Fibroblast of peridontal ligament (primary cell): ENCODE measurements around the gene EML3.
"Not testable (repeated sequence)": the region's sequence is repeated elsewhere in the genome, so short reads cannot be mapped to it uniquely, and the experiment has no call there.

Source experiments
- DNase-seq: peaks from one replicate; pipeline ENCODE4 v3.0.0-alpha.2; 2010; ENCODE audit errors: extremely low read depth

Gene EML3, protein sequence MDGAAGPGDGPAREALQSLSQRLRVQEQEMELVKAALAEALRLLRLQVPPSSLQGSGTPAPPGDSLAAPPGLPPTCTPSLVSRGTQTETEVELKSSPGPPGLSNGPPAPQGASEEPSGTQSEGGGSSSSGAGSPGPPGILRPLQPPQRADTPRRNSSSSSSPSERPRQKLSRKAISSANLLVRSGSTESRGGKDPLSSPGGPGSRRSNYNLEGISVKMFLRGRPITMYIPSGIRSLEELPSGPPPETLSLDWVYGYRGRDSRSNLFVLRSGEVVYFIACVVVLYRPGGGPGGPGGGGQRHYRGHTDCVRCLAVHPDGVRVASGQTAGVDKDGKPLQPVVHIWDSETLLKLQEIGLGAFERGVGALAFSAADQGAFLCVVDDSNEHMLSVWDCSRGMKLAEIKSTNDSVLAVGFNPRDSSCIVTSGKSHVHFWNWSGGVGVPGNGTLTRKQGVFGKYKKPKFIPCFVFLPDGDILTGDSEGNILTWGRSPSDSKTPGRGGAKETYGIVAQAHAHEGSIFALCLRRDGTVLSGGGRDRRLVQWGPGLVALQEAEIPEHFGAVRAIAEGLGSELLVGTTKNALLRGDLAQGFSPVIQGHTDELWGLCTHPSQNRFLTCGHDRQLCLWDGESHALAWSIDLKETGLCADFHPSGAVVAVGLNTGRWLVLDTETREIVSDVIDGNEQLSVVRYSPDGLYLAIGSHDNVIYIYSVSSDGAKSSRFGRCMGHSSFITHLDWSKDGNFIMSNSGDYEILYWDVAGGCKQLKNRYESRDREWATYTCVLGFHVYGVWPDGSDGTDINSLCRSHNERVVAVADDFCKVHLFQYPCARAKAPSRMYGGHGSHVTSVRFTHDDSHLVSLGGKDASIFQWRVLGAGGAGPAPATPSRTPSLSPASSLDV

DNA sequence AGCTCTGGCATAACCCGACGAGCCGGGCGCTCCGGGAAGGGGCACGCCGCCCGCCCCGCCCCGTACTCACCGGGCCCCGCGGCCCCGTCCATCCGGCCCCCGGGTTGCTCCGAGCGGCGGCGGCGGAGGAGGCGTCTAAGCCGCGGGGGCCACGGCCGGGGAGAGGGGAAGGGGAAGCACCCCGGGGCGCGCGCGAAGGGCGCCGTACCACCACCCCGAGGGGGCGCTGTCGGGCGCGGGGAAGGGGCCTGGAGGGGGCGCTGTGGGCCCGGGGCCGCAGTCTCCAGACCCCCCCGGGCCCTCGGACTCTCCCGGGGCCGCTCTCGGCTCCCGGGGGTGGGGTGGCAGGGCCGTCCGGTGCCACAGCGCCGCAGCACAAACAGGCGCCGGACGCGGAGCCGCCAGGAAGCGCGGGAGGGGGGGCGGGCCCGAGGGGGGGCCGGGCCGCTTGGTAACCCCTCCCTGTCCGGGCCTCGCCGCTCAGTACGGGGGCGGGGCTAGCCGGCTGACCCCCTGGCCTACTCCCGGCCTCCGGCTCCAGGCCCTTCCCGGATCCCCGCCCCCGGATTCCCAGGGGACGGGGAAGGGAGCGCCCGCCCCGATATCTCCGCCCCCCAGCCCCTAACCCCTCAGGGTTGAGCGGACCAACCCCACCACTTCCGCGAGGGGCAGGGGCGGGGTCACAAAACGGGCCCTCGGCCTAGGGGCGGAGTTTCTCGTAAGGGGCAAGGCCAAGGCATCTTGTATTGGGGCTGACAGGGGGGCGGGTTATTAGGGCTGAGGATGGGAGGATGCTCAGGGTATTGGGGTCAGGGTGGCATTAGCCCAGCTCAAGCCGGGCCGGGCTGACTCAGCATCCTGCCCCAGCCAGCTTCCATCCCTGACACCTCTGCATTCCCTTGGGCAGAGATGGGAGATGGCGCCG lies at the start of gene EML3, which contains the start of gene ROM1:
Gene EML3 (minus strand): TSS at position 410 of the 925 bp plus-strand sequence. CDS start 318 bp downstream, at position 92.
Gene ROM1 (plus strand): TSS at position 892 of the 925 bp plus-strand sequence. CDS start 25 bp downstream, at position 917.
- DNase-seq, result peak; percentile 75

DNA sequence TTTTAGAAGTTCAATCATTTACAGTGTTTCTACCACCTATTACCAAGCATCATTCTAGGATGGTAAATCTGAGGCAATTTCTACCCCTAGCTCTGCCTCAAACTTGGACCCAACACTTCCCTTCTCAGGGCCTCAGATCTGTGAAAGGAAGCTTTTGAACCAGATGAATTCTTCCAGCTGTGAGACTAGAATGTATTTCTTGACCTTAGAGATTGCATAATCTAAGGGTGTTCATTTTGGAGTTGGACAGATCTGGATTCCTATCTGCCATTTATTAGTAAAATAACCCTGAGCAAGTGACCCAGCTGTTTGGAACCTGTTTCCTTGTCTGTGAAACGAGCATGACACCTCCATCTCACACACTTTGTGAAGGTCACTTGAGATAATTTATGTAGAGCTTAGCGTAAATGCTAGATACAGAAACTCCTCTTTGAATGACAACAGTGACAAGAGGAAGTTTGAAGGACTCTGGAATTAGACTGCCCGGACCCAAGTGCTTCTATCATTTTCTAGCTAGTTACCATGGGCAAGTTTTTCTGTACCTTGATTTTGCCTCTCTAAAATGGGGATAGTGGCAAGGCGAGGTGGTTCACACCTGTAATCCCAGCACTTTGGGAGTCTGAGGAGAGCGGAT lies 44.3 kb upstream of the EML3 start:
- DNase-seq, result no peak

DNA sequence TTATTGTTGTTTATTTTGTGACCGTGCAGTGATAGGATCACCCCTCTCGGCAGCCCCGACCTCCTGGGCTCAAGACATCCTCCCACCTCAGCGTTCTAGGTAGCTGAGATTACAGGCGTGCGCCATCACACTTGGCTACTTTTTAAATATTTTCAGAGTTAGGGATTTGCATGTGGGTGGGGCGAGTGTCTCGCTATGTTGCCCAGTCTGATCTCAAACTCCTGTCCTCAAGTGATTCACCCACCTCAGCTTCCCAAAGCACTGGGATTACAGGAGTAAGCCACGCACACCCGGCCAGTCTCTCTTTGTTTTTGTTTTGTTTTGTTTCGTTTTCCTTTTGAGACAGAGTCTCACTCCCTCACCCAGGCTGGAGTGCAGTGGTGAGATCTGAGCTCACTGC lies 41.7 kb upstream of the EML3 start:
- DNase-seq, result no peak

DNA sequence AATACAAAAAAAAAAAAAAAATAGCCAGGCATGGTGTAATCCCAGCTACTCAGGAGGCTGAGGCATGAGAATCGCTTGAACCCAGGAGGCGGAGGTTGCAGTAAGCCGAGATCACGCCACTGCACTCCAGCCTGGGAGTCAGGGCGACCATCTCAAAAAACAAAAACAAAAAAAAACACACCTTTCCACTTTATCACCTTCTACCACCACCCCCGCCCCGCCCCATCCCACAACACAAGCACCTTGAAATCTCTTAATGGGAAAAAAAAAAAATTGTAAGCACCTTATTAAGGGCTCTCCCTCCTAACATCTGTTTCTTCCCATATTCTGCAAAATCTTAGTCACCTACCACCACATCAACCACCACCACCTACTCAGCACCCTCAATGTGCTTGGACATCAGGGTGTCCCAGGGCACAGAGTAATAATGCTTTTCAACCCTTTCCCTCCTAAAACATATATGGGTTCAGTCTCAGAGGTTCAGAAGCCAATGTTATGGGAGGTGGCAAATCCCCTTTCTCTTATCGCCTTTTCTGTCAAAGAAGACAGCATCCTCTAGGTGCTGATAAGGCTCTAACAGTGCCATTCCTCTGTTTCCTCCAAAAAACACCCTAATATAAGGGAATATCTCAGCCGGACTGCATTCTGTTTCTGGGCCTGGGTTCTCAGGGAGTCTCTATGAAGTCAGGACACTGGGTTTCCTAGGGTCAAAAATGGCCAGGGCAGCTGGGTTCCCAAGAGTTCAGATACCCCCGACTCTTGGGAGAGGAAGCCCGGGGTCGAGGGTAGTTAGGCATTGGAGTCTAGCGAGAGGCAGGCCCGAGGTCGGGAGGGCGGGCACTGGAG lies 39.8 kb upstream of the EML3 start:
- peak; percentile 7 for DNase-seq

DNA sequence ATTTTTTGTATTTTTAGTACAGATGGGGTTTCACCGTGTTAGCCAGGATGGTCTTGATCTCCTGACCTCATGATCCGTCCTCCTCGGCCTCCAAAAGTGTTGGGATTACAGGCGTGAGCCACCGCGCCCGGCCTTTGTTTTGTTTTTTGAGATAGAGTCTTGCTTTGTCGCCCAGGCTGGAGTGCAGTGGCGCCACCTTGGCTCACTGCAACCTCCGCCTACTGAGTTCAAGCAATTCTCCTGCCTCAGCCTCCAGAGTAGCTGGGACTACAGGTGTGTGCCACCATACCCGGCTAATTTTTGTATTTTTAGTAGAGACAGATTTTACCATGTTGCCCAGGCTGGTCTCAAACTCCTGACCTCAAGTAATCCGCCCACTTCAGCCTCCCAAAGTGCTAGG lies 37.7 kb upstream of the EML3 start:
- not testable (repeated sequence) for DNase-seq

DNA sequence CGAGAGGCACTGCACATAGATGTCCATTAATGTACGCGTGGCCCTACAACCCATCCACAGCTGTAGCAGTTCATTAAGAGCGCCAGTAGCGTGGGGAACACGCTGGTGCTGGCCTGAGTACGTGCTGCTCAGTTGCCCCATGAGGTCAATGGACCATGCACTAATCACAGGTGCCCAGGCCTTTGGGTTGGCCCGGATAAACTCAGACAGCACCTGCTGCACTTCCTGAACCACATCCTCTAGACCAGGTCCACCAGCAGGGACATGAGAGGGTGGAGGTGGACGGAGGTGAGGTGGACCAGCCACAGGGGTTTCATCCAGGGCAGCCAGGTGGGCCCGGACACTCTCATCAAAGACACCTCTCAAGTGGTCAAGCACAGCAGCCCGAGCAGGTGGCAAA lies 36.9 kb upstream of the EML3 start:
- no peak for DNase-seq

DNA sequence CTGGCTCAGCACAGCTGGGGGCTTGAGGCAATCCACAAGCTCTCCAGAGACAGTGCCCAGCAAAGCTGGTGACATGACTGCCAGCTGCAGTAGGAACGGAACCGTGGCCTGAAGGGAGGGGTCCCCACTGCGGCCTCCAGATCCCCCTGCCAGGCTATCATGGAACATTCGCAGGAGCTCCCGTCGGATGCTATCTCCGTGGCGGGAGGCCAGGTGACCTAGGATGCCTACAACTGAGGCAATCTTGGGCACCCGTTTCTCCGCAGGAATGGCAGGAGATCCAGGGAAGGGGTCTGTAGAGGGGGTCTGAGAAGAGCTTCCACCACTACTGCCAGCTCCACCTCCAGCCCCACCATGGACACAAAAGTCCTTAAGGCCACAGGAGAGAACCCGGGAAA lies 36.4 kb upstream of the EML3 start:
- DNase-seq, result no peak

DNA sequence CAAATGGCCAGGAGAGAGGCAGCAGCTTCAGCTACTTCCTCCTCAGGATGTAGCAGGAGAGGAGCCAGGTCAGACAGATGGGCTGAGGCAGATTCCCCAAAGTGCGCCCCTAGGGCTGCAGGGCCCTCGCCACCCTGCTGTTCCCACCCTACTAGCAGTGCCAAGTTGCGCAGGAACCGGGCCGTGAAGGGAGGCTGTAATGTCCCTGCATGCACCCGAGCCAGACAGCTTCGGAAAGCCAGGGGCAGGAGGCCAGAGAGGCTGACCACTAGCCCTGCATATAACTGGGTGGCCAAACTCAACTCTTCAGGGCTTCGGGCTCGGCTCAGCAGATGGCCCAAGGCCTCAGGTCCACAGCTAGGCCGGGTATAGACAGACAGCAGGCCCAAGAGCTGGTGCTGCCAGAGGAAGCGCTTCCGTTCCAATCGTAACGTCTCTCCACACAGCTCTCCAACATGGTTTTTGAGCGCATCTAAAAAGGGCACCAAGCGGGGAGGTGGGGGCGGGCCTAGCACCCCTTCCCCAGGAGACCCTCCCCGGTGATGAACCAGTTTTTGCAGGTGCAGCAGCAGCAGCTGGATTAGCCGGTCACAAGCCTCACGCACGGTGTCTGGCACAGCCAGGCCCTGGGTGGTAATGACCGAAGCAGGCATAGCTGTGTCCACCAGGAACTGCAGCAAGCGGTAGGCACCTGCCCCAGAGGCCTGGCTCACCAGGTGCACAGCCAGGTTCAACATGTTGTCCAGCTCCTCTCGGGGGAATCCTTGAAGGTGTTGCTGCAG lies 35.8 kb upstream of the EML3 start:
- DNase-seq, result no peak

DNA sequence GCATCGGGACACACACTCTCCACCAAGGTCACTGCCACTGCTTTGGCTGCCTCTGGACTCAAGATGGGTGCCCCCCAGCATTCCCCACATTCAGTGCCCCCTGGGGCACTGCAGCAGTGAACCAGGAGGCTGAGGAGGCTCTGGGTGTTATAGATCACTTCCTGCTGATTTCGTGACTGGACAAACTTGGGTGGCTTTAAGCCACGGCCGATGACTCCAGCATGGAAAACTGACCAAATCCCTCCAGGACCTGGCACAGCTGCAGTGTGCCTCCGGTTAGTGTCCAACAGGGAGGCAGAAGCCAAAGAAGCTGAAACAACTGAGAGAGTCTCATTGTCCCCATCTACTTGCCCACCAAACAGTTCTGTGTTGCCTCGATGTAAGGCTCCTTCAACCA lies 35.0 kb upstream of the EML3 start:
- no peak for DNase-seq

DNA sequence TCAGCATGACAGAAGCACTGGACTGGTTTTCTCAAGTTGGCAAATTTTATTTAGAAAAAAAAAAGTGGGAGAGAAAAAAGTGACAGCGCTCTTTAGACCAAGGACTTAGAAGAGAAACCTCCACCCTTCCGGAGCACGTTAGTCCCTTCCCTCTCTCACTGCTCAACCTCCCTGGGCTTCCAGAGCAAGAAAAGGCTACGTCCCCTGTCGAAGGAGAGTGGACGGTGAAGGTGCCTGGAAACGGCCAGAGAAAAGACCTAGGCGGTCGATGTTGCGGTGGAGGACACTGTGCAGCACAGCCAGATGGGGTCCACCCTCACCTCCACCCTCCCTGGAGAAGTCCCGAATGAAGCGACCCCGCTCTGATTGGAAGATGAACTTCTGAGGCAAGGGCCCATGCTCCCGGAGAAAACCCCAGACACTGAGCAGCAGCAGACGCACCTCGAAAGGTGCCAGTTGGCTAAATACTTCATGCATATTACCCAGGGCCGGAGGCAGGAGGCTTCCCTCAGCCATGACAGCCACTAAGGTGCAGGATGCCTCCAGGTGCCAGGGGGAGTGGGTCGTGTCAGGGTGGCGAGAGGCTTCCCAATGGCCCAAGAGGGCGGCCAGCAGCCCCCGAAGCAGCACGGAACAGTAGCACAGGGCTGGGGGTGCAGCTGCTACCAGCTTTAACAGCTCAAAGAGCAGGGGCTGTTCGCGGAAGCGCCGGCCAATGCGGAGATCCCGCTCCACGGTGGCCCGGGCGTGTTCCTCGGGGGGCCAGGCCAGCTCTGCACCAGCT lies 34.4 kb upstream of the EML3 start:
- no peak for DNase-seq

DNA sequence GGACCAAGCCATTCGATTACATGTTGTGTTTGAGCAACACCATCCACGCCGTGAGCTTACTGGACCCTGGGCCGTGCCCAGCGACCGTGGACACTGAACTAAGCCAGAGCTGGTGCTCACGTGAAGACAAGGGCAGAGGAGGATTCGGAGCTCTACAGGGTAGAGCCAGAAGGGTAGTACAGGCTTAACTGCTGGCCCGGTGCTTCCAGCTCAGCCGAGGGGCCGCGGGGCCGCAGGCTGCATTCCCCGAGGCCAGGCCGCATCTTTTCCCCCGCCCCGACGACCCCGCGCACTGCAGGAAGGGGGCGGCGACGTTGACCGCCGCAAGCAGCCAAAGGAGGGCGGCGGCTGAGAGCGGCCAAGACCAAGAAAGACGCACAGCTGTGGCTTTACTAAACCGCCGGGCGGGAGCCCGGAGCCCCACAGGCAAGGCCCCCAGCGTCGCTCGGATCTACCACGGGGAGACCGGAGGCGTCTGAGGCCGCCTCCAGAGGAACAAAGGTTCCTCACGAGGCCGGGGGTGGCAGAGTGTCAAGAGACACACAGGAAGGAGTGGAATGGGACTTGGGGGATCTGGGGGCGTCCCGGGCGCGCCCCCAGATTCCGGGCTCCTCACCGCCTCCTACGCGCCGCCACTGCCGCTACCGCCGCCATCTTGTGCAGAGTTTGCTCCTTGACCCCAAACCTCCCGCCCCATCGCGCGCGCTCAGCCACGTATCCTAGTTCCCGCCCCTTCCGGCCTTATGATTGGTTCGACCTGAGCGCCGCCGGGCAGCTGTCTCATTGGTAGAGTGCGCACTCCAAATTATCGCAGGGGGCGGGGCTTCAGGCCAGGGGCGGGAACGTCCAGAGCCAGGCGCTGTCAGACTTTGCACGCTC lies 33.6 kb upstream of the EML3 start, which contains the start of gene GANAB:
Gene GANAB (minus strand): TSS at position 668 of the 879 bp plus-strand sequence. CDS start 14 bp downstream, at position 654.
- DNase-seq, result peak; percentile 95

DNA sequence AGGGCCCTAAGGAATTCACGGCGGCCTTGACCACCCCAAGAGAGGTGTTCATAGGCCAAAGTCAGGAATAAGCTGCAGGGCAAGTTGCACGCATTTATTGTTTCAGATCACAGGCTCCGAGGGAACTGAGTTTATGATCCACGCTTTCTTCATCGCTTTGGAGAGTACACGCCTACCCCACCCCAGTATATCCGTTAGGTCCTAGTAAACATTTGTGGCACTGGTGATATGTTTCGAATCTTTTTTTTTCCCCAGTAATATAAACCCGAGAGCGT lies 33.0 kb upstream of the EML3 start:
- DNase-seq, result no peak

DNA sequence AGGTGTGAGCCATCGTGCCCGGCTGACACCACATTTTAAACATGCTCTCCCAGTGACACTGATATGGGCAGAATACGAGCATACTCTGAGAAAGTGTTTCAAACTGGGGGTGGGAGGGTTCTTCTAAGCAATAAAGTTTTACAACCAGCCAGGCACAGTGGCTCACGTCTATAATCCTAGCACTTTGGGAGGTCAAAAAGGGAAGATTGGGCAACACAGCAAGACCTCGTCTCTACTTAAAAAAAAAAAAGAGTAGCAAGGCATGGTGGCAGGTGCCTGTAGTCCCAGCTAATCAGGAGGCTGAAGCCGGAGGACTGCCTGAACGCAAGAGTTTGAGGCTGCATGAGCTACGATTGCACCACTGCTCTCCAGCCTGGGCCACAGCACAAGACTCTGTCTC lies 31.6 kb upstream of the EML3 start:
- DNase-seq, result no peak

DNA sequence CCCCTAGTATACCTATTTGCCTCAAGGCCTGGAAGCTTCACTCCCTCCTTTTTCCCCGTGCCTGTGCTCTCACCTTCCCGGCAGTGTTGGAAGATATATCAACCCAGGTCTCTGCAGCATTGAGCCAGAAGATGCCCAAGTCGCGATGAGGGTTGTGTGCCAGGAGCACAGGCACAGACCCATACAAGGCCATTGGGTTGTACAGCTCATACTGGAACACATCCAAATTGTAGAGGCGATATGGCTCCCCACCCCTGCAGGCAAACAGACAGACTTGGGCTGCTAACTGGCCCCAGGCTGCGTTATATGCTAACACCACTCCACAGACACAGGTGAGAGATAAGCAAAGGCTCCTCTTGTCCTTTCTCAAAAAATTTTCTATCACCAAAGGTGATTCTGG lies 19.9 kb upstream of the EML3 start:
- no peak for DNase-seq

DNA sequence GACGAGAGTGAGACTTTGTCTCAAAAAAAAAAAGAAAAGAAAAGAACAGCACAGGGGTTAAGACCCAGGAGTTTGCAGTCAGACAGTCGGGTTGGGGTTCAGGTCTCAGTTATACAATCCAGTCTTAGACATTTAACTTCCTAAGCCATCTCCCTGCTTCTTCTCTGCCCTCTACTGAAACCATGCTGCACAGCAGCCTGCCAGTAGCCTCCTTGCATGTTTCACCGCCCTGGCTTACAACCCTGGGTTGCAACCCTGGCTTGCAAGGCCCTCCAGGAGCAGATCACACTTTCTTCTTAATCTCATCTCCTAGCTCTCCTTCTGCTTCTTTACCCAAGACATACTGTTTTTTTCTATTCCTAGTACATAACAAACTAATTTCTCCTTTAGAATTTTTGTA lies 15.1 kb upstream of the EML3 start:
- no peak for DNase-seq

DNA sequence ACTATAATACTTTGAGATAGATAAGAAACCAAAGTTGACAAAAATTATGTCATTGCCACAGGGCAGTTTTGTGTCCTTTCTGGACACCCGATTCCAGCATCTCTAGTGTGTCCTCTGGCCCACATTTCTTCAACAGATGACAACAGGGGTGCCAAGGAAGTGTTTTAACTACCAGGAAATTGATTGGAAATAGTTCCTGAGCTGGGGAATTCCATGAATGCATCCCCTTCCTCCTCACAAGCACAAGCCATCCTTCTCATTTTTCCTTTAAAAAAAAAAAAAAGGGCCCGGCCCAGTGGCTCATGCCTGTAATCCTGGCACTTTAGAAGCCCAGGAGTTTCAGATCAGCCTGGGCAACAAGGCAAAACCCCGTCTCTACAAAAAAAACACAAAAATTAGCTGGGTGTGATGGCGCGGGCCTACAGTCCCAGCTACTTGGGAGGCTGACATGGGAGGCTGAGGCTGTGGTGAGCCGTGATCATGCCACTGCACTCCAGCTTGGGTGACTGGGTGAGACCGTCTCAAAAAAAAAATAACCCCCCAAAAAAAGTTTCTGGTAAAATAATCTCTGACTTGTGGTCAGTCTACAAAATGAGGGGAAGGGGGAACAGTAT lies 10.0 kb upstream of the EML3 start:
- DNase-seq, result no peak
